Renal cortical epithelial cell (primary cell): ENCODE results near the gene SPEM2. TPM values are rescaled to one million over a fixed set of nuclear protein-coding genes. Genes with fewer than 3 reads are reported as not detected.

Experiments used
- DNase-seq: peaks from one replicate; pipeline ENCODE4 v3.0.0-alpha.2; 2011; ENCODE audit warnings: low read depth
- total RNA-seq: library from RNA; depleted of rRNA; stranded (reverse); fragments of >200 nt; gene quantifications from 2 replicates; pipeline ENCODE4 v1.2.3, GENCODE V29; 2014

SPEM2 gene
- total RNA-seq, 1 donor from 2014 or later: not detected

DNA sequence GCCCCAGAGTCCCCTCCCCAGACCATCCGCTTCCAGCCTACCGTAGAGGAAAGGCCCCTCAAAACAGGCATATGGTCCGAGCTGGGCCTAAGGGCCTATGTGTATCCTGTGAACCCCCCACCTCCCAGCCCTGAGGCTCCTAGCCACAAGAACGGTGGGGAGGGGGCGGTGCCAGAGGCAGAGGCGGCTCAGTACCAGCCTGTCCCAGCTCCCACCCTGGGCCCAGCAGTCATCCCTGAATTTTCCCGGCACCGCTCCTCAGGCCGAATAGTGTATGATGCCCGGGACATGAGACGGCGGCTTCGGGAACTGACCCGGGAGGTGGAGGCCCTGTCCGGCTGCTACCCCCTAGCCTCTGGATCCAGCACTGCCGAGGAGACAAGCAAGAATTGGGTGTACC, 4.2 kb upstream of the SPEM2 start:
- DNase-seq: no peak

DNA sequence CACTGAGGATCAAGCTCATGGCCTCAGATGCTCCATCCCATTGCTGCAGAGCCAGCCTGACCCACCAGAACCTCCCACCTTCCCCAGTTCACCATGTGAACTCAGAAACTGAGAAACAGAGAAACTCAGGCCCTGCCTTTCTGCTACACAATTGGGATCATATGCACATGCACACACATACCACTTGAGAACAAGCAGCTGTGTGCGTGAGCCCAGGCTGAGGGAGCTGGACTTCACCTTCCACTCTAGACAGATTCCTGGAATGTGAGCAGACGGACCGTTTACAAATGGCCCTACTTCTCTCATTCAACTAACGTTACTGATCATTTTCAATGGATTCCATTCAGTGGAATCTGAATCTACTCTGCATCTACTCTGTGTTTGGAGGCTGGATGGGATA, 1.7 kb upstream of the SPEM2 start:
- DNase-seq: no peak

DNA sequence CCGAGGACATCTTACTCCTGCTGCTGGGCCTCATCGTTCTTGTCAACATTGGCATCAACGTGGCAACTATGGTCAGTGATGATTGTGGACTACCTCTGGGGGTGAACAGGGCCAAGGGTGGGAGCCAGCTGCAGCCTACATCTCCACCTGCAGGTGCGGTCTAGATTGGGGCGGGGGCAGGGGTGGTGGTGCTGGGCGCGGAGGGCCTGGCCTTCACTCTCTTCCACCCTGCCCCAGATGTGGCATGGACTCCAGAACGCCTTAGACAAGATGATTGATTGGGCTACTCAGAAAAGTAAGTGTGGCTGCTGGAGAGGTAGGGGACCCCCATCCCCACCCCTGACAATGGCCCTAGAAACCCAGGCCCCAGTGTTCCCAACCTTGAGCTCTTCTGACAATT, 340 bp downstream of the SPEM2 start:
- DNase-seq: no peak

DNA sequence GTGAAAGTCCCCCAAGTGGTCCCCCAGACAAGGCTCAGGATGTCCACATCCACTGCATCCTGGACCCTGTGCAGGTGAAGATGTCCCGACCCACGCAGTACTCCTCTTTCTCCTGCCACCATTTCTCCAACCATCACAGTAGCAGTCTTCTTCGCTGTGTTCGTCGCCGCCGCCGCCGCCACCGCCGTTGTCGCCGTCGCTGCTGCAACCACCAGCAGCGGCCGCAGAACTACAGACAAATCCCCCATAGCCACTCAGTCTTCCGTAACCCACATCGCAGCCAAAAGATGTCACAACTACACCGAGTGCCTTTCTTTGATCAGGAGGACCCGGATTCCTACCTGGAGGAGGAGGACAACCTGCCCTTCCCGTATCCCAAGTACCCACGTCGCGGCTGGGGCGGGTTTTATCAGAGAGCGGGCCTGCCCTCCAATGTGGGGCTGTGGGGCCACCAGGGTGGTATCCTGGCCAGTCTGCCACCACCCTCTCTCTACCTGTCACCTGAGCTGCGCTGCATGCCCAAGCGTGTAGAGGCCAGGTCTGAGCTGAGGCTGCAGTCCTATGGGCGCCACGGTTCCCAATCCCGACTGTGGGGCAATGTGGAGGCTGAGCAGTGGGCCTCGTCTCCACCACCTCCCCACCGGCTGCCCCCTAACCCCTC, 917 bp downstream of the SPEM2 start:
- no peak for DNase-seq

DNA sequence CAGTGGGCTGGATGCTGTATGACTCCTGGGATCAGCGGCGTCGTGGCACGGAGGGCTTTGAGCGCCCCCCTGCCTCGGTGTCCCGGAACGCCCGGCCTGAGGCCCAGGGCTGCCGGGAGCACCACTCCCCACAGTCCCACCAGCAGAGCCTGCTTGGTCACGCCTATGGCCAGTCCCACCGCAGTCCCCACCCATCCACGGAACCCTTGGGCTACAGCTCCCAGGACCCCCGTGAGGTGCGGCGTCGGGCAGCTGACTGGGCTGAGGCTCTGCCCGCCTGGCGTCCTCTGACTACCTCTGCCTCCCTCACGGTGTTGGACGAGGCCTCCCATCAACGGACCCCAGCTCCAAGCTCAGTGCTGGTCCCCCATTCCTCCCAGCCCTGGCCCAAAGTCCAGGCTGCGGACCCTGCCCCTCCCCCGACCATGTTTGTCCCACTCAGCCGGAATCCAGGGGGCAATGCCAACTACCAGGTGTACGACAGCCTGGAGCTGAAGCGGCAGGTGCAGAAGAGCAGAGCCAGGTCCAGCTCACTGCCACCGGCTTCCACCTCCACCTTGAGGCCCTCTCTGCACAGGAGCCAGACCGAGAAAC, 1.6 kb downstream of the SPEM2 start:
- DNase-seq: no peak

DNA sequence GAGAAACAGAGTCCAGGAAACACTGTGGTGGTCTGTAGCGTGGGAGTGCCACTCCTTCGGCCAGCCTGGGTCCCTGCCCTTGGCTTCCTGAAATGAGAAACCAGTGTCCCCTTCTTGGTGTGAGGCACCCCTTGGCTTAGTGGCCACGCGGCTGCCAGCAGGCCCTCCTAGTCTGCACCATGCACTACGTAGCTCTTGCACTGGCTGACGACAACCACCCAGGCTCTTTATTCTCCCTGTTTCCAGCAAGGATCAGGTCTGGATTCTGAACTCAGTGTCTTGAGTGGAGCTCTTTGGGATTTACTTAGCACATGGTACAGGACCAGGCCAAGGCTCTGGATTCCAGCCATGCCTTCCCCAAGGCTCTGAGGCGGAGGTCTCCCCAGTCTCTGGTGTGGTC, 2.1 kb downstream of the SPEM2 start:
- DNase-seq: no peak

DNA sequence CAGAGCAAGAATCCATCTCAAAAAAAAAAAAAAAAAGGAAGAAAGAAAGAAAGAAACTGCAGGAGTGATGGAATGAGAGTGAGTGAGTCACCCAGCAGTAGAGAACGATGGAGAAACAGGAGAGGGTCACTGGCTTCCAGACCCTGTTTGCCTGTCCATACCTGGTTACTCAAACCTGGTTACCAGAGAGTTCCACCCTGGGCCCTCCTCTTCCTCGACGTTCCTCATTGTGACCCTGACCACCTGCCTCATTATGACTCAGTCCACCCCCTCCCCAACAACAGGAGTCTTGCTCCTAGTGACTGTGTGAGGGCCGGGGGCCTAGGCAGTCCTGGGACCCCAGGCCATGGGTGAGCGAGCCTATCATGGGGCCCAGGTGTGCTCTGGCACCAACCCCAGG, 3.1 kb downstream of the SPEM2 start, which contains the start of gene SPEM3:
Gene SPEM3 (plus strand): TSS at position 301 of the 400 bp plus-strand sequence. CDS start 46 bp downstream, at position 347.
- no peak for DNase-seq

DNA sequence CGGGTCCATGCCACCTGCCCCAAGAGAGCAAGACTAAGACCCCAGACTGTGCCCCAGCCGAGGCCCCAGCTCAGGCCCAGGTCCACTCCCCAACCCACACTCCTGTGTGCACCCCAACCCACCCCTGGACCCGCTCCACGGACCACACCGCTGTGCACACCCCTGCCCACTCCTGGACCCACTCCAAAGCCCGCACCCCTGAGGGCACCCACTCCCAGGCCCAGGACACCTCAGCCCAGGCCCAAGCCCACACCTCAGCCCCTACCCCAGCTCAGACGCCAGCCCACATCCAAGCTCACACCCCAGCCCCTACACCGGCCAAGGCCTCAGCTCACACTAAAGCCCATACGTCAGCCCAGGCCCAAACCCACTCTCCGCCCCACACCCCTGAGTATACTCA, 4.3 kb downstream of the SPEM2 start:
- DNase-seq: no peak

DNA sequence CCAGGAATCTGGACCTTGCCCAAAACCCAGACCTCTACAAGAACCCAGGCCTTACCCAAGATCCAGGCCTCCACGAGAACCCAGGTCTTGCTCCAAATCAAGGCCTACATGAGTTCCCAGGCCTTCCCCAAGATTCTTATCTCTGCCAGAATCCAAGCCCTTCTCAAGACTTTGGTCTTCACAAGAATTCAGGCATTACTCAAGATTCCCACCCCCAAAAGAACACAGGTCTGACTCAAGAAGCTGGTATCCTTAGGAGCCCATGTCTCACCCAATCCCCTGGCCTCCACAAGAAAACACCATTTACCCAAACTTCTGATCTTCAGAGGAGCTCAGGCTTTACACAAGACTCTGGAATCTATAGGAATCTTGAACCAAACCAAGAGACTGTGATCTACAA, 5.8 kb downstream of the SPEM2 start:
- DNase-seq: no peak

DNA sequence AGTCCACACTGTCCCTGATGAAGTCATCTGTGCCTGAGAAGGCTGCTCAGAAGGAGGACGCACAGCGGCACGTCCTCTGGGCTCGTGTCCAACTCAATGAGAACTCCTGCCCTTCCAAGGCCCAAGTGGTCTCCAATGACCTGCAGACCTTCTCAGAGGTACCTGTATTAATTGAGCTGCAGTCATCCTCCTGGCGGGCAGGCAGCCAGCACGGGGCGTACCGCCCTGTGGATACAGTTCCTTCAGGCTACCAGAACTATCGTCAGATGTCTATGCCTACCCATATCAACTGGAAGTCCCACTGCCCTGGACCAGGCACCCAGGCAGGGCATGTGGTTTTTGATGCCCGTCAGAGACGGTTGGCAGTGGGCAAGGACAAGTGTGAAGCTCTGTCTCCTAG, 6.9 kb downstream of the SPEM2 start:
- DNase-seq: no peak

DNA sequence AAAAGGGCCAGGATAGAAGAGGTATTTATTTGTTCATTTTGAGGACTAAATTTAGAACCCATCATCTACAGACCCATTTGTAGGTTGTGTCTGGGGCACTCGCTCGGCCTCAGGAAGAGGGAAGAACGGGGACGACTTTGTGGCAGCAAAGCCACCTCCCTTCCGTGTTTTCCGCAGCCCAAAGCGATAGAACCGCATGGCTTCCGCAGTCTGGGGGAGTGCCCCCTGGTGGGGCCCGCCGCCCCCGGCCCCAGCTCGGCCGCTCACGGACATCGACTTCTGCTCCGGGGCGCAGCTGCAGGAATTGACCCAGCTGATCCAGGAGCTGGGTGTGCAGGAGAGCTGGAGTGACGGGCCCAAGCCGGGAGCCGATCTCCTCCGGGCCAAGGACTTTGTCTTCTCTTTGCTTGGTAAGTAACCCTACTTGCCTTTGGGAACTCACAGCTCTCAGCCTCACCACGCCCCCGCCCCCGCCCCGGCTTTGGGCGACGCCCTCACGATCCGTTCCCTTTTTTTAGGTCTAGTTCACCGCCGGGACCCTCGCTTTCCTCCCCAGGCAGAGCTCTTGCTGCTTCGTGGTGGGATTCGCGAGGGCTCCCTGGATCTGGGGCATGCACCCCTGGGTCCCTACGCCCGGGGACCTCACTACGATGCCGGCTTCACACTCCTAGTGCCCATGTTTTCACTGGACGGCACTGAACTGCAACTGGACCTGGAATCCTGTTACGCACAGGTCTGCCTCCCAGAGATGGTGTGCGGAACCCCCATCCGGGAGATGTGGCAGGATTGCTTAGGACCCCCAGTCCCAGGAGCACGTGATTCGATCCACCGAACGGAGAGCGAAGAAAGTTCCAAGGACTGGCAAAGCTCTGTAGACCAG, 10.5 kb downstream of the SPEM2 start:
- peak; percentile 28 for DNase-seq

DNA sequence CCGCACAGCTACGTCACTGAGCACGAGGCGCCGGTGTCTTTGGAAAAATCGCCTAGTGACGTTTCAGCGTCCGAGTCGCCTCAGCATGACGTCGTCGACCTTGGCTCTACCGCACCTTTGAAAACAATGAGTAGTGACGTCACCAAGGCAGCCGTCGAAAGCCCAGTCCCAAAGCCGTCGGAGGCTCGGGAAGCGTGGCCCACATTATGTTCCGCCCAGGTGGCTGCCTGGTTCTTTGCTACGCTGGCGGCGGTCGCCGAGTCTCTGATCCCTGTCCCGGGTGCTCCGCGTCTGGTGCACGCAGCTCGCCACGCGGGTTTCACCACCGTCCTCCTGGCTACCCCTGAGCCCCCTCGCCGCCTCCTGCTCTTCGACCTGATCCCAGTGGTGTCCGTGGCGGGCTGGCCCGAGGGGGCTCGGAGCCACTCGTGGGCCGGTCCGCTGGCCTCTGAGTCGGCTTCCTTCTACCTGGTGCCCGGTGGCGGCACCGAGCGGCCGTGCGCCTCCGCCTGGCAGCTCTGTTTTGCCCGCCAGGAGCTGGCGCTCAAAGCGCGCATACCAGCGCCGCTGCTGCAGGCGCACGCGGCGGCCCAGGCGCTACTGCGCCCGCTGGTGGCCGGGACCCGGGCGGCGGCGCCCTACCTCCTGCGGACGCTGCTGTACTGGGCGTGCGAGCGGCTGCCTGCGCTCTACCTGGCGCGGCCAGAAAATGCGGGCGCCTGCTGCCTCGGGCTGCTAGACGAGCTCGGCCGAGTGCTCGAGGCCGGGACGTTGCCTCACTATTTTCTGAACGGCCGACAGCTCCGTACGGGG, 11.3 kb downstream of the SPEM2 start:
- DNase-seq: peak; percentile 64

DNA sequence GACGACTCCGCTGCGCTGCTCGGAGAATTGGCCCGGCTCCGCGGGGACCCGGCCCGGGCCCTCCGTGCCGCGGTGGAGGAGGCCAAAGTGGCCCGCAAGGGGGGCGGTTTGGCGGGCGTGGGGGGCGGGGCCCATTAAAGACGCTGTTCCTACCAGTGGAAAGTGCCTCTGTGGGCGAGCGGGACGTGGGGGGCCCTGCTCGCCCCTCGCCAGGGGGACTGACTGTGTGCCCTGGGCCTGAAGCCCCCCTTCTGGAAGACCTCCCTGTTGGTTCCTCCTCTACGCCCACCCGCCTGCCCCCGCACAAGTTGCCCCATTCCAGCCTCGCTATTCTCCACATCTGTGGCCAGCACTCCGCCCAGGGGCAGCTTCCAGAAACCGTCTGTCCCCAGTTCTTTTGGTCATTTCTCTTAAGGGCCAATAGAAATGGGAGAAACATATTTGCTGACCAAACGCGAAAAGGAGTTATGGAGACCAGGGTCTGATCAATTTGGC, 12.0 kb downstream of the SPEM2 start:
- no peak for DNase-seq

DNA sequence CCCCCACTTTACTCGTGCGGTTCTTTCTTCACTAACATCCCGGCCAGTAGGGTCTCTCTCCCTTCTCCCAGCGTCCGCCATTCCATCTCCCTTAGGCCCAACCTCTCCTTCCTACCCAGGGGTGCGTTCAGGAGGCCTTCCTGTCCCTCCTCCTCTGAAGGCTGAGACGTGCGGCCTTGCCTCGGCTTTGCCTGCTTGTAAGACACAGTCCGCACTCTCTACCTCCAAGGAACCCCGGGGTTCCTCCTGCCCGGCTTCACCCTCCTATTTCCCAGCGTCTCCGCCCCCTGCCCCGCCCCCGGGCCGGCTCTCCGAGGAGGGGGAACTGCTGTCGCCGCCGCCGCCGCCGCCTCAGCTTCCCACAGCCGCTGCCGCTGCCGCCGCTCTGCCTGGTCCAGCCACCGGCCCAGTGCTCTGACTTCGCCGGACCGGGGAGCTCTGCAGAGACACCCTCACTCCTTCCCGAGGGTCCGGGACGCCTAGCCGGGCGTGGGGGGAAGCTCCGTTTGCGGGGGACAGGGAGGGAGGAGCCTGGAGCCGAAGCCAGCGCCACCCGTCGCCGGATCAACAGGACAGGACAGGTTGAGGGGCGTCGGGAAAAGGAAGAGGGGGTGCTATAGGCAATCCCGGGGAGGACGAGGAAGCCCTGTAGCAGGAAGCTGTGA, 12.7 kb downstream of the SPEM2 start:
- no peak for DNase-seq

DNA sequence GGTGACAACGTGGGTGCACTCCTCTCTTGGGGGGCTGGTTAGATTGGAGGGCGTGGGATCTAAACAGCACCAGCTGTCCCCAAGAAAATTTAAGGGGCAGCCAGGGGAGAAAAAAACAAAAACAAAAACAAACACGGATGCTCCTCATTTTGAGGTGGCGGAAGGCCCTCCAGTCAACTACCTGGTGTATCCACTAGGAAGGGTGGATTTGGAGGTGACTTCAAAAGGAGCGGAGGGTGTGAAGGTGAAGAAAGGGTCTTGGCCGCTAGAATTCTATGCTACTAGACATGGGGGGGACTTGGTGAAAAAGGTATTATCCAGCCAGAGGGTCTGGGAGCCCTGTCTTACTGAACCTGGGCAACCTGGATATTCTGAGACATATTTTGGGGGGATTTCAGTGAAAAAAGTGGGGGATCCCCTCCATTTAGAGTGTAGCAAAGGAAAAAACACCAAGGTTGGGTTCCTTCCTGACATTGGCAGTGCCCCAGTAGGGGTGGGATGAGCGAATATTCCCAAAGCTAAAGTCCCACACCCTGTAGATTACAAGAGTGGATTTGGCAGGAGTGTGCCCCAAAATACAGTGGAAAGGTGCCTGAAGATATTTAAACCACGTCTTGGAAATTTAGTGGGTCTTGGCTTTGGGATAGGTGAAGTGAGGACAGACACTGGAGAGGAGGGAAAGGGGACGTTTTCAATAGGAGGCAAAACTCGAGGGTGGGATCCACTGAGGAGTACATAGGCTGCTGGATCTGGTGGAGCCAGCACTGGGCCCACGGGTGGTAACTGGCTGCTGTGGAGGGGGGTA, 13.4 kb downstream of the SPEM2 start:
- DNase-seq: no peak

DNA sequence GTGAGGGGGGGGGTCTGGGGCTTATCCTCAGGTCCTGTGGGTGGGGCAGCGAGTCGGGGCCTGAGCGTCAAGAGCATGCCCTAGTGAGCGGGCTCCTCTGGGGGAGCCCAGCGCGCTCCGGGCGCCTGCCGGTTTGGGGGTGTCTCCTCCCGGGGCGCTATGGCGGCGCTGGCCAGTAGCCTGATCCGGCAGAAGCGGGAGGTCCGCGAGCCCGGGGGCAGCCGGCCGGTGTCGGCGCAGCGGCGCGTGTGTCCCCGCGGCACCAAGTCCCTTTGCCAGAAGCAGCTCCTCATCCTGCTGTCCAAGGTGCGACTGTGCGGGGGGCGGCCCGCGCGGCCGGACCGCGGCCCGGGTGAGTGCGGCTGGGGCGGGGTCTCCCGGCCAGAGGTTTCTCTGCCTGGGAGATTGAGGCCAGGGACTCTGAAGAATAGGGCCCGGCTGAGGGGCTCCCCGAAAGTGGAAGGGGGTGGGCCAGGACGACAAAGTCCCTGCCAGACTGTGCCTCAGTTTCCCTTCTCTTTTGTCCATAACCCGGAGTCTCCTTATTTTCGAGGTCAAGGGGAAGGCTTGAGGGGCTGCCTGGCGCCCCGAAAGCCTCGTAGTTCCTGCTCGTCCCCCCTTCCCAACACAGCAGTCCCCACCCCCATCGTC, 14.2 kb downstream of the SPEM2 start, which contains the start of gene FGF11:
Gene FGF11 (plus strand): TSS at position 51 of the 651 bp plus-strand sequence. CDS start 109 bp downstream, at position 160.
- no peak for DNase-seq

DNA sequence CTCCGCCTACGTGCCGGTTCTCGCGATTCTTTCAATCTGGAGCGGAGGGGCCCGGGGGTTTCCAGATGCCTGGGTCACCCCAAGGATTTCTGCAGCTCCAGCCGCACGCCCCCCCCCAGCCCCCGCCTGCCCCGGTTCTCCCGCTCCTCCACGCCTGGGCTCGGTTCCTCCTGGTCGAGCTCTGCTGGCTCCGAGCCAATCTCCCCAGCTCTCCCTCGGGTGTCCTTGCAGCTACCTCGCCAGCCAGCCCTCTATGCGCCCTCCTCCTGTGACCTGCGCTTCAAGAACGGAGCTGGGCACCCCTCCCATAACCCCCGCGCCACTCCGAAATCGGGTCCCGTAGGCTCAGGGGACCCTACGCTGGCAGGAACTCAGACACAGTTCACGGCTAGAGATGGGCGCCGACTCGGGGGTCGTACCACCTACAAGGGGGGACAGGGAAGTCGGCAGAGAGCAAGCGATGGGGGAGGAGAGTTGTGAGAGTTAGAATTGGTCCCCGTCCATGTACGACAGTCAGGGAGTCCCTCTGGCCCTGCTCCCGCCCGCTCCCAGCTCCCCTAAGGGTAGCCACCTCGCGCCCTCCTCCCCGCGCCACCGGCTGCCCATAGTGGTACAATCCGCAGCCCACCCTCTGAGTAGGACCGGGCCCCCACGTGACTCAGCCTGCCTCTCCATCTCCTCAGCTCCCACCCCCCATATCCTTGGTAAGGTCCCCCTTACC, 14.9 kb downstream of the SPEM2 start:
- DNase-seq: peak; percentile 19

DNA sequence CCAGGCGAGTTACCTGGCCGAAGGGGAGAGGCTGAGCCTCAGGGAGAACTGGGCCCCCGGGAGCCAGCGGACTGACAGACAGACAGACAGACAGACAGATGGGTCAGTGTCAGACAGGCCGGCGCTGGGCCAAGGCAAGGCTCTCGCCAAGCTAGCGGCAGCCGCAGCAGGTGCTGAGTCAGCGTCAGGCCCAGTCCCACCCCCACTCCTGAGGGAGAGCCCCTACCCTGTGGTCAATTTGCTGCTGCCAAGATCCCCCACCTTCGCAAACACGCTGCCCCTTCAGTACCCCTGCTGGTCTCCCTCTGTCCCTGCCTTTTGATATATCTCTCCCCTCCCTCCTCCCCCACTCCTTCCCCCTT, 15.4 kb downstream of the SPEM2 start:
- peak; percentile 33 for DNase-seq

DNA sequence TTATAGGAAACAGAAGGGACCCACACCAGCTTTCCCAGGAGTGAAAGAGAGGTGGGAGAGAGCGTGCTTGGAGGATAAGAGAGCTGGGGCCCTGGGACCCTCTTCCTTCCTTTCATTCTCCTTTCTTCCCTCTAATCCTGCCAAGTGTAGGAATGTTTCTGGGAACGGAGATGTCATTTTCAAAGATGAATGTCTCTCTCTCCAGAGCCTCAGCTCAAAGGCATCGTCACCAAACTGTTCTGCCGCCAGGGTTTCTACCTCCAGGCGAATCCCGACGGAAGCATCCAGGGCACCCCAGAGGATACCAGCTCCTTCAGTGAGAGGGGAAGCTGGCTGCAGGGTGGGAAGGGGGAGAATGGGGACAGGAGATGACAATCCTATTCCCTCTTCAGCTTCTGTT, 15.8 kb downstream of the SPEM2 start:
- no peak for DNase-seq
